Right cardiac atrium (tissue), 5 donors: ENCODE results near the gene HMOX1. TPM values are rescaled to one million over a fixed set of nuclear protein-coding genes. Genes with fewer than 3 reads are reported as not detected.

Experiments used
- ATAC-seq, 2 donors: fragments of 200-7000 bp; cut with Tn5 transposase; one replicate each; pipeline versions ENCODE4 v1.8.0 to v1.9.1; 2020; ENCODE audit warnings: moderate library complexity in 2 of 2, mild to moderate bottlenecking in 1 of 2
- DNase-seq, 3 donors: peaks; one replicate each; pipeline ENCODE4 v3.0.0-alpha.2; 2020
- H3K27ac ChIP-seq: one replicate; pipeline ENCODE4 v1.5.1; 2013; ENCODE audit warnings: mild to moderate bottlenecking, low read length, control low read depth, moderate library complexity
- H3K27me3 ChIP-seq: one replicate; pipeline ENCODE4 v1.6.1; 2013; ENCODE audit not compliant: control insufficient read depth, insufficient read depth
- H3K4me1 ChIP-seq: one replicate; pipeline ENCODE4 v1.6.1; 2013; ENCODE audit warnings: low read length; ENCODE audit not compliant: control insufficient read depth, insufficient read depth
- H3K4me3 ChIP-seq: one replicate; pipeline ENCODE4 v1.5.1; 2013; ENCODE audit warnings: low read length, control low read depth
- H3K9me3 ChIP-seq: one replicate; pipeline ENCODE4 v1.6.1; 2013; ENCODE audit warnings: low read length; ENCODE audit not compliant: control insufficient read depth
- WGBS: extraction: QIAGEN DNeasy Blood & Tissue Kit; methylation state at CpG from one replicate; pipeline ENCODE4 v1.1.7; 2013; 5-methylcytosine and 5-hydroxymethylcytosine counted together
- intact Hi-C, 4 donors: fragments of 100-400 bp; cut with DNase I; formaldehyde crosslinking; loops; one replicate each; pipeline versions ENCODE4 v1.11.0 to v1.14.0; 2022 to 2023
- polyA plus RNA-seq: library from polyadenylated mRNA; stranded (reverse); fragments of 200-250 nt; gene quantifications from one replicate; pipeline ENCODE4 v1.2.3, GENCODE V29; 2013
- total RNA-seq, 4 donors: library from RNA; stranded (reverse); fragmentation: NEBNext Ultra II Directional; extraction: Animal tissue kit (Norgen Biotek cat#: 25700); gene quantifications; one replicate each; pipeline ENCODE4 v1.2.1, GENCODE V29; 2021
- donor health status: healthy with polysubstance abuse.
- donor health status: DM: no; HTN: yes; CAD: no.
- donor health status: DM: no; HTN: no; CAD: no.
- donor health status: DM: no; HTN: yes; CAD: no; lungs with severe emphysema.
- donor health status: DM: yes; HTN: yes; CAD: no.

Gene HMOX1
- total and polyA plus RNA-seq, 5 donors = 6.1 to 10.8 (median 9.1) TPM

- intact Hi-C loops = no loop called here
- Histone ChIP-seq H3K27ac (no peak overlapping the region), H3K4me3 (no peak overlapping the region), H3K27me3 (no peaks in the 10 kb centered on the region), H3K9me3 (no peaks in the 10 kb centered on the region), H3K4me1 (peaks cover 2% of the 10 kb centered on the region)
- 80% methylated on average over 9 of the region's 9 CpGs for WGBS
- ATAC-seq (no peak), DNase-seq (peak in 1 of 3 donors; percentile 39)
Observed at GRCh38 chr22:35367331-35367886, 13.5 kb upstream of the HMOX1 start.

GRCh38 chr22:35368386-35368785 lies 12.5 kb upstream of the HMOX1 start:
- intact Hi-C loops = no loop called here
- DNase-seq = no peak
- Histone ChIP-seq H3K9me3 (no peaks in the 10 kb centered on the region), H3K4me1 (peaks cover 2% of the 10 kb centered on the region), H3K4me3 (no peak overlapping the region), H3K27me3 (no peaks in the 10 kb centered on the region), H3K27ac (no peak overlapping the region)
- no peak for ATAC-seq
- 85% methylated on average over 6 of the region's 6 CpGs for WGBS

GRCh38 chr22:35369996-35370395 lies 10.9 kb upstream of the HMOX1 start:
- intact Hi-C loops = no loop called here
- Histone ChIP-seq H3K9me3 (no peaks in the 10 kb centered on the region), H3K27ac (no peak overlapping the region), H3K27me3 (no peaks in the 10 kb centered on the region), H3K4me1 (peaks cover 2% of the 10 kb centered on the region), H3K4me3 (no peak overlapping the region)
- ATAC-seq (no peak), DNase-seq (no peak)
- 60% methylated on average over 2 of the region's 2 CpGs for WGBS

GRCh38 chr22:35373781-35374180 lies 7.1 kb upstream of the HMOX1 start:
- Histone ChIP-seq H3K27ac (no peak overlapping the region), H3K9me3 (no peaks in the 10 kb centered on the region), H3K4me3 (no peak overlapping the region), H3K27me3 (no peaks in the 10 kb centered on the region), H3K4me1 (peaks cover 2% of the 10 kb centered on the region)
- DNase-seq (no peak), ATAC-seq (no peak)
- intact Hi-C loops = no loop called here
- WGBS = 80% methylated on average over 6 of the region's 6 CpGs

GRCh38 chr22:35375031-35375430 lies 5.9 kb upstream of the HMOX1 start:
- H3K4me3 ChIP-seq = no peak overlapping the region
- intact Hi-C loops = no loop called here
- no peak for DNase-seq
- no peaks in the 10 kb centered on the region for H3K27me3 ChIP-seq
- H3K9me3 ChIP-seq = no peaks in the 10 kb centered on the region
- ATAC-seq = no peak
- no peak overlapping the region for H3K27ac ChIP-seq
- WGBS = 86% methylated on average over 3 of the region's 3 CpGs
- H3K4me1 ChIP-seq = peaks cover 2% of the 10 kb centered on the region

GRCh38 chr22:35375526-35375925 lies 5.4 kb upstream of the HMOX1 start:
- DNase-seq (no peak), ATAC-seq (no peak)
- Histone ChIP-seq H3K27me3 (no peaks in the 10 kb centered on the region), H3K9me3 (no peaks in the 10 kb centered on the region), H3K27ac (no peak overlapping the region), H3K4me1 (peaks cover 2% of the 10 kb centered on the region), H3K4me3 (no peak overlapping the region)
- intact Hi-C loops = no loop called here
- WGBS = 70% methylated on average over 8 of the region's 8 CpGs

GRCh38 chr22:35376728-35377472 lies 4.0 kb upstream of the HMOX1 start:
- H3K4me1 ChIP-seq = peaks cover 2% of the 10 kb centered on the region
- no peaks in the 10 kb centered on the region for H3K27me3 ChIP-seq
- DNase-seq (peak; percentile 93 to 96 (median 95)), ATAC-seq (peak; percentile 55 to 67)
- peak overlapping the region; percentile 54 for H3K27ac ChIP-seq
- intact Hi-C loops = no loop called here
- no peaks in the 10 kb centered on the region for H3K9me3 ChIP-seq
- 18% methylated on average over 17 of the region's 17 CpGs for WGBS
- H3K4me3 ChIP-seq = no peak overlapping the region

- no peaks in the 10 kb centered on the region for H3K27me3 ChIP-seq
- H3K9me3 ChIP-seq = no peaks in the 10 kb centered on the region
- ATAC-seq (no peak), DNase-seq (no peak)
- intact Hi-C loops = no loop called here
- no peak overlapping the region for H3K27ac ChIP-seq
- 80% methylated on average over 3 of the region's 3 CpGs for WGBS
- H3K4me3 ChIP-seq = no peak overlapping the region
- no peaks in the 10 kb centered on the region for H3K4me1 ChIP-seq
Observed at GRCh38 chr22:35377735-35378134, 3.2 kb upstream of the HMOX1 start.

GRCh38 chr22:35378621-35379020 lies 2.3 kb upstream of the HMOX1 start:
- 94% methylated on average over 3 of the region's 3 CpGs for WGBS
- Histone ChIP-seq H3K27me3 (no peaks in the 10 kb centered on the region), H3K4me3 (no peak overlapping the region), H3K4me1 (no peaks in the 10 kb centered on the region), H3K27ac (no peak overlapping the region), H3K9me3 (no peaks in the 10 kb centered on the region)
- DNase-seq = no peak
- ATAC-seq = no peak
- intact Hi-C loops = no loop called here

GRCh38 chr22:35379146-35379993 lies 1.5 kb upstream of the HMOX1 start:
- Histone ChIP-seq H3K4me1 (no peaks in the 10 kb centered on the region), H3K27me3 (no peaks in the 10 kb centered on the region), H3K4me3 (no peak overlapping the region), H3K9me3 (no peaks in the 10 kb centered on the region), H3K27ac (no peak overlapping the region)
- DNase-seq = no peak
- ATAC-seq = no peak
- intact Hi-C loops = no loop called here
- 87% methylated on average over 10 of the region's 10 CpGs for WGBS

GRCh38 chr22:35380013-35380412 lies 883 bp upstream of the HMOX1 start:
- no peak overlapping the region for H3K4me3 ChIP-seq
- intact Hi-C loops = no loop called here
- no peaks in the 10 kb centered on the region for H3K4me1 ChIP-seq
- DNase-seq (no peak), ATAC-seq (no peak)
- no peaks in the 10 kb centered on the region for H3K27me3 ChIP-seq
- no peaks in the 10 kb centered on the region for H3K9me3 ChIP-seq
- H3K27ac ChIP-seq = no peak overlapping the region
- WGBS = 90% methylated on average over 6 of the region's 6 CpGs
